Bone marrow (tissue), 2 donors: Measurements from ENCODE around the gene HS3ST2.
"Not testable (repeated sequence)": the region's sequence is repeated elsewhere in the genome, so short reads cannot be mapped to it uniquely, and the experiment has no call there.

Experiments used
- DNase-seq, 2 donors: peaks; one replicate each; lab custom pipeline; 2025; lab: John Stamatoyannopoulos, UW

Gene HS3ST2

GRCh38 chr16:22878955-22879354, 65.0 kb downstream of the HS3ST2 start:
- no peak for DNase-seq

GRCh38 chr16:22879466-22879865, 65.5 kb downstream of the HS3ST2 start:
- no peak for DNase-seq

- no peak for DNase-seq
Measured at GRCh38 chr16:22882981-22883380, 69.0 kb downstream of the HS3ST2 start.

- no peak for DNase-seq
Measured at GRCh38 chr16:22885951-22886350, 72.0 kb downstream of the HS3ST2 start.

GRCh38 chr16:22886927-22887326, 73.0 kb downstream of the HS3ST2 start:
- DNase-seq: no peak

- DNase-seq: no peak
Measured at GRCh38 chr16:22887445-22887844, 73.5 kb downstream of the HS3ST2 start.

- DNase-seq: no peak
Measured at GRCh38 chr16:22888791-22889190, 74.8 kb downstream of the HS3ST2 start.

- DNase-seq: no peak
Measured at GRCh38 chr16:22890976-22891375, 77.0 kb downstream of the HS3ST2 start.

- DNase-seq: no peak
Measured at GRCh38 chr16:22897184-22897583, 83.2 kb downstream of the HS3ST2 start.

- DNase-seq: no peak
Measured at GRCh38 chr16:22898131-22898530, 84.2 kb downstream of the HS3ST2 start.

GRCh38 chr16:22898874-22899348, 84.9 kb downstream of the HS3ST2 start:
- peak; percentile 10 to 14 for DNase-seq

- not testable (repeated sequence) for DNase-seq
Measured at GRCh38 chr16:22899567-22899966, 85.6 kb downstream of the HS3ST2 start.

GRCh38 chr16:22900863-22901262, 86.9 kb downstream of the HS3ST2 start:
- DNase-seq: no peak

GRCh38 chr16:22901563-22901962, 87.6 kb downstream of the HS3ST2 start:
- DNase-seq: no peak

- no peak for DNase-seq
Measured at GRCh38 chr16:22903716-22904115, 89.8 kb downstream of the HS3ST2 start.

- DNase-seq: no peak
Measured at GRCh38 chr16:22912654-22913053, 98.7 kb downstream of the HS3ST2 start.

- no peak for DNase-seq
Measured at GRCh38 chr16:22915003-22915402, 101.0 kb downstream of the HS3ST2 start.

- DNase-seq: no peak
Measured at GRCh38 chr16:22923491-22923890, 109.5 kb downstream of the HS3ST2 start.

- no peak for DNase-seq
Measured at GRCh38 chr16:22924492-22924891, 110.5 kb downstream of the HS3ST2 start.

GRCh38 chr16:22926105-22926751, 112.3 kb downstream of the HS3ST2 start:
- DNase-seq: no peak

- no peak for DNase-seq
Measured at GRCh38 chr16:22927306-22927705, 113.3 kb downstream of the HS3ST2 start.

GRCh38 chr16:22928882-22929435, 115.0 kb downstream of the HS3ST2 start:
- DNase-seq: no peak

- DNase-seq: no peak
Measured at GRCh38 chr16:22929461-22929860, 115.5 kb downstream of the HS3ST2 start.
